H9 (cell line): ENCODE measurements around the gene SP100. TPM values are rescaled to one million over a fixed set of nuclear protein-coding genes. Genes with fewer than 3 reads are reported as not detected.

Experiments
- DNase-seq: peaks from one replicate; pipeline ENCODE4 v3.0.0-alpha.2; 2017
- H2AFZ ChIP-seq: one replicate; pipeline ENCODE4 v1.6.1; 2013; ENCODE audit warnings: mild to moderate bottlenecking, low read length, control low read depth, moderate library complexity
- H2AK5ac ChIP-seq: 2 replicates; pipeline ENCODE4 v1.6.1; 2013; ENCODE audit warnings: low read length, control low read depth, mixed read lengths; ENCODE audit not compliant: insufficient read length
- H2BK120ac ChIP-seq: one replicate; pipeline ENCODE4 v1.6.1; 2013; ENCODE audit warnings: low read depth, mild to moderate bottlenecking, low read length, control low read depth, inconsistent platforms; ENCODE audit not compliant: poor library complexity, severe bottlenecking
- H2BK12ac ChIP-seq: 2 replicates; pipeline ENCODE4 v1.6.1; 2013; ENCODE audit warnings: low read length, control low read depth, mixed read lengths, low read depth; ENCODE audit not compliant: insufficient read length
- H2BK15ac ChIP-seq: 2 replicates; pipeline ENCODE4 v1.6.1; 2013; ENCODE audit warnings: low read depth, low read length, control low read depth
- H2BK20ac ChIP-seq: one replicate; pipeline ENCODE4 v1.6.1; 2013; ENCODE audit warnings: low read depth, mild to moderate bottlenecking, low read length, control low read depth, inconsistent platforms; ENCODE audit not compliant: poor library complexity, severe bottlenecking
- H2BK5ac ChIP-seq: 2 replicates; pipeline ENCODE4 v1.6.1; 2013; ENCODE audit warnings: low read length, control low read depth, mixed read lengths; ENCODE audit not compliant: insufficient read length
- H3K14ac ChIP-seq: 2 replicates; pipeline ENCODE4 v1.6.1; 2013; ENCODE audit warnings: low read length, control low read depth; ENCODE audit not compliant: insufficient read depth
- H3K18ac ChIP-seq: 2 replicates; pipeline ENCODE4 v1.6.1; 2013; ENCODE audit warnings: low read depth, mild to moderate bottlenecking, mixed read lengths, low read length, control low read depth; ENCODE audit not compliant: insufficient read length
- H3K23ac ChIP-seq: 2 replicates; pipeline ENCODE4 v1.6.1; 2013; ENCODE audit warnings: low read length, control low read depth, mixed read lengths, low read depth; ENCODE audit not compliant: insufficient read length
- H3K23me2 ChIP-seq: 2 replicates; pipeline ENCODE4 v1.6.1; 2013; ENCODE audit warnings: low read depth, mild to moderate bottlenecking, mixed read lengths, low read length, control low read depth; ENCODE audit not compliant: insufficient read length, poor library complexity, severe bottlenecking
- H3K27ac ChIP-seq: 2 replicates; pipeline ENCODE4 v1.5.1; 2013; ENCODE audit warnings: low read length, control low read depth, mixed read lengths, low read depth; ENCODE audit not compliant: insufficient read length
- H3K27me3 ChIP-seq: 2 replicates; pipeline ENCODE4 v1.6.1; 2013; ENCODE audit warnings: low read length, control low read depth, inconsistent platforms; ENCODE audit not compliant: insufficient read depth
- H3K4ac ChIP-seq: 2 replicates; pipeline ENCODE4 v1.6.1; 2013; ENCODE audit warnings: low read depth, mild to moderate bottlenecking, control low read depth, inconsistent platforms, low read length, moderate library complexity
- H3K4me1 ChIP-seq: 2 replicates; pipeline ENCODE4 v1.6.1; 2013; ENCODE audit warnings: low read length, control low read depth, inconsistent platforms; ENCODE audit not compliant: insufficient read depth
- H3K4me2 ChIP-seq: 2 replicates; pipeline ENCODE4 v1.6.1; 2013; ENCODE audit warnings: low read length, control low read depth, mixed read lengths; ENCODE audit not compliant: insufficient read length, insufficient read depth
- H3K56ac ChIP-seq: 2 replicates; pipeline ENCODE4 v1.6.1; 2013; ENCODE audit warnings: low read depth, mild to moderate bottlenecking, mixed read lengths, low read length, control low read depth; ENCODE audit not compliant: insufficient read length
- H3K79me1 ChIP-seq: 2 replicates; pipeline ENCODE4 v1.6.1; 2013; ENCODE audit warnings: low read depth, mild to moderate bottlenecking, moderate library complexity, low read length, control low read depth, inconsistent platforms; ENCODE audit not compliant: insufficient read depth, poor library complexity, severe bottlenecking
- H3K79me2 ChIP-seq: 2 replicates; pipeline ENCODE4 v1.6.1; 2013; ENCODE audit warnings: low read length, control low read depth, inconsistent platforms; ENCODE audit not compliant: insufficient read depth
- H3K9ac ChIP-seq: 2 replicates; pipeline ENCODE4 v1.6.1; 2013; ENCODE audit warnings: low read length, control low read depth, mixed read lengths; ENCODE audit not compliant: insufficient read length; ENCODE audit errors: extremely low read depth
- H3K9me3 ChIP-seq: one replicate; pipeline ENCODE4 v1.6.1; 2013; ENCODE audit warnings: low read depth, low read length, inconsistent platforms; ENCODE audit not compliant: control insufficient read depth
- H3T11ph ChIP-seq: one replicate; pipeline ENCODE4 v1.6.1; 2013; ENCODE audit warnings: mild to moderate bottlenecking, low read length, control low read depth, inconsistent platforms
- H4K20me1 ChIP-seq: one replicate; pipeline ENCODE4 v1.6.1; 2013; ENCODE audit not compliant: control insufficient read depth, insufficient read length, insufficient read depth
- H4K5ac ChIP-seq: 2 replicates; pipeline ENCODE4 v1.6.1; 2013; ENCODE audit warnings: low read depth, mild to moderate bottlenecking, mixed read lengths, low read length, control low read depth; ENCODE audit not compliant: insufficient read length
- H4K8ac ChIP-seq: replicated peaks from 2 replicates; pipeline ENCODE4 v1.6.1; 2013; ENCODE audit warnings: low read length, control low read depth, mixed read lengths, low read depth; ENCODE audit not compliant: insufficient read length
- H4K91ac ChIP-seq: 2 replicates; pipeline ENCODE4 v1.6.1; 2013; ENCODE audit warnings: low read depth, mild to moderate bottlenecking, moderate library complexity, mixed read lengths, low read length, control low read depth; ENCODE audit not compliant: insufficient read length
- H3K27ac Mint-ChIP-seq, 3 experiments: 2 replicates in 2 of 3; 3 replicates in 1 of 3; pipeline ENCODE4 v1.8.0; 2020 to 2021; ENCODE audit warnings: mixed read lengths in 3 of 3, mild to moderate bottlenecking in 1 of 3, moderate library complexity in 1 of 3
- H3K27me3 Mint-ChIP-seq: 2 replicates; pipeline ENCODE4 v1.8.0; 2021; ENCODE audit warnings: low read depth, mild to moderate bottlenecking, moderate library complexity, mixed read lengths
- H3K36me3 Mint-ChIP-seq, 3 experiments: 2 replicates in 2 of 3; 3 replicates in 1 of 3; pipeline ENCODE4 v1.8.0; 2020 to 2021; ENCODE audit warnings: low read depth in 3 of 3, mixed read lengths in 3 of 3; ENCODE audit not compliant: insufficient read depth in 1 of 3
- H3K4me1 Mint-ChIP-seq, 2 experiments: 2 replicates each; pipeline ENCODE4 v1.8.0; 2020; ENCODE audit warnings: mixed read lengths in 2 of 2
- H3K4me3 Mint-ChIP-seq, 2 experiments: 2 replicates in 1 of 2; 3 replicates in 1 of 2; pipeline ENCODE4 v1.8.0; 2020 to 2021; ENCODE audit warnings: mild to moderate bottlenecking in 2 of 2, mixed read lengths in 2 of 2, moderate library complexity in 1 of 2
- H3K9me3 Mint-ChIP-seq, 2 experiments: 2 replicates in 1 of 2; 3 replicates in 1 of 2; pipeline ENCODE4 v1.8.0; 2020; ENCODE audit warnings: mild to moderate bottlenecking in 2 of 2, mixed read lengths in 2 of 2, moderate library complexity in 1 of 2
- CTCF ChIP-seq: fragments of 200-600 bp; sonication (generic); conservative IDR thresholded peaks from 3 replicates; pipeline ENCODE4 v1.8.0; 2021; ENCODE audit warnings: antibody characterized with exemption, mild to moderate bottlenecking
- WGBS: extraction: QIAGEN DNeasy Blood & Tissue Kit; methylation state at CpG from one replicate; pipeline ENCODE4 v1.1.7; 2013; ENCODE audit warnings: missing lambda C conversion rate, low lambda C conversion rate, mixed read lengths; ENCODE audit not compliant: insufficient read length; ENCODE audit errors: extremely low coverage; 5-methylcytosine and 5-hydroxymethylcytosine counted together
- total RNA-seq: library from RNA; stranded (reverse); gene quantifications from 2 replicates; pipeline ENCODE4 v1.2.1, GENCODE V29; 2021

SP100 gene
- total RNA-seq, 1 experiment from 2014 or later: 0.28 TPM

DNA sequence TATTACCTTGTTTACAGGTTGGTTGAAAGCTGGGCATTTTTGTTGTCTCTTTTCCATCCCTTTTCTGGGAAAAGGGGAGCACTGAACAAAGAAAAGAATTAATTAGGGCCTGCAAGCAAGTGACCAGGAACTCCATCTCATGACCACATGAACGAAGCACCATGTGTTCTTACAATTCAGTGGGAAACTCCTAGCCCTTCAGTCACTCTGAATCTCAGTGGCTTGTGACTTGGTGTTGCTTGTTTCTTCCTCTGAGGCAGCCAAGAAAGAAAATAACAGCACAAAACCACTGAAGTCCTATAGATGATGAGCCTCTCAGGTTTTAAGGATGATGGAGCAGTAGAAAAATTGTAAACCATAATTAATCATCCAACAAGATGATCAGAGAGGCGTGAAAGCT is 167.6 kb downstream of the SP100 start:
- Histone ChIP-seq H3K79me1 (no peaks in the 10 kb centered on the region), H4K5ac (no peak overlapping the region), H2AFZ (no peak overlapping the region), H4K8ac (no peak overlapping the region), H3K56ac (no peak overlapping the region), H3K79me2 (no peaks in the 10 kb centered on the region), H3K14ac (no peak overlapping the region), H3K23me2 (no peaks in the 10 kb centered on the region), H4K20me1 (no peaks in the 10 kb centered on the region), H3K27me3 (no peaks in the 10 kb centered on the region), H3K9ac (no peak overlapping the region), H2AK5ac (no peak overlapping the region), H3K23ac (no peak overlapping the region), H2BK15ac (no peak overlapping the region), H3K27ac (no peak overlapping the region), H3K4ac (no peak overlapping the region), H3K4me2 (no peak overlapping the region), H2BK20ac (no peak overlapping the region), H2BK120ac (no peak overlapping the region), H3K4me1 (no peaks in the 10 kb centered on the region), H3K18ac (no peak overlapping the region), H3T11ph (no peak overlapping the region), H3K9me3 (no peaks in the 10 kb centered on the region), H2BK5ac (no peak overlapping the region), H4K91ac (no peak overlapping the region), H2BK12ac (no peak overlapping the region)
- peaks cover 4% of the 10 kb centered on the region for H3K27me3 Mint-ChIP-seq
- no peak overlapping the region for H3K4me3 Mint-ChIP-seq
- no peak overlapping the region for H3K27ac Mint-ChIP-seq
- no peaks in the 10 kb centered on the region for H3K4me1 Mint-ChIP-seq
- H3K36me3 Mint-ChIP-seq: no peaks in the 10 kb centered on the region
- no peak for TF ChIP-seq CTCF
- peaks cover 0 to 4% of the 10 kb centered on the region in 2 experiments; a peak in 3 of 5 replicates for H3K9me3 Mint-ChIP-seq
- no CpG with 5 or more reads among the region's 2 CpGs for WGBS
- DNase-seq: no peak
